Right atrium auricular region (tissue), 2 donors: ENCODE measurements around the gene CREBBP. TPM values are rescaled to one million over a fixed set of nuclear protein-coding genes. Genes with fewer than 3 reads are reported as not detected.

Experiments used
- DNase-seq: peaks from one replicate; pipeline ENCODE4 v3.0.0-alpha.2; 2019; ENCODE audit warnings: low spot score
- H3K27ac ChIP-seq, 2 donors: fragments of 200-600 bp; sonication (generic); 1 replicate in 1 of 2; 2 replicates in 1 of 2; pipeline ENCODE4 v1.5.1; 2016 to 2019
- H3K27me3 ChIP-seq, 2 donors: fragments of 200-600 bp; sonication (generic); one replicate each; pipeline versions ENCODE4 v1.5.1 to v1.6.0; 2017 to 2019
- H3K36me3 ChIP-seq: fragments of 200-600 bp; sonication (generic); one replicate; pipeline ENCODE4 v1.5.1; 2016
- H3K4me1 ChIP-seq, 2 donors: fragments of 200-600 bp; sonication (generic); one replicate each; pipeline versions ENCODE4 v1.5.1 to v1.6.0; 2017 to 2019
- H3K4me3 ChIP-seq, 2 donors: fragments of 200-600 bp; sonication (generic); 1 replicate in 1 of 2; 2 replicates in 1 of 2; pipeline ENCODE4 v1.5.1; 2017 to 2019; ENCODE audit warnings: mild to moderate bottlenecking in 1 of 2, moderate library complexity in 1 of 2
- H3K9me3 ChIP-seq, 2 donors: fragments of 200-600 bp; sonication (generic); one replicate each; pipeline ENCODE4 v1.5.1; 2019
- total RNA-seq, 2 donors: library from RNA; depleted of rRNA; stranded (reverse); fragments of >200 nt; gene quantifications; one replicate each; pipeline ENCODE4 v1.1.0, GENCODE V29; 2016
- TF ChIP-seq, protein P1 (sequence below), 2 donors: fragments of 200-600 bp; sonication (generic); IDR thresholded peaks; one replicate each; pipeline ENCODE4 v1.5.1; 2019; ENCODE audit warnings: antibody characterized with exemption in 2 of 2

The CREBBP gene
- total RNA-seq, 2 donors from 2014 or later = 38.3 to 54.3 TPM

DNA sequence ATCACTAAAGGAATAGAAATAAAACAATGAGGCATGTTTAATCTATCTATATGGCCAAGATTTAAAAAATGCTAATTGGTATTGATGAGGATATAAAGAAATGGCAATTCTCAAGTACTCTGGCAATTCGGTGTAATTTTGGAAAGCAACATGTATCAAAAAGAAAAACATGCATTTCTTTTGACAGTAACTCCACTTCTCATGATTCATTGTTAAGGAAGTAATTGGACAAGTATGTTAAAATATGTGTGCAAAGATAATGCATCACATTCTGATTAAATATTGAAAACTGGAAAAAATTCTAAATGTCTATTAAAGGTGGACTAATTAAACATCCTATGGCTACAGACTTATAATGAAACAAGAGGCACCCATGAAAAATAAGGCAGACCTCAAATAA lies 81.2 kb downstream of the CREBBP start:
- no peaks in the 10 kb centered on the region for H3K36me3 ChIP-seq
- H3K4me3 ChIP-seq = no peak overlapping the region
- no peaks in the 10 kb centered on the region for H3K9me3 ChIP-seq
- H3K4me1 ChIP-seq = peaks cover 0 to 43% of the 10 kb centered on the region in 2 donors
- DNase-seq = no peak
- H3K27ac ChIP-seq = no peak overlapping the region
- TF ChIP-seq, protein P1, sequence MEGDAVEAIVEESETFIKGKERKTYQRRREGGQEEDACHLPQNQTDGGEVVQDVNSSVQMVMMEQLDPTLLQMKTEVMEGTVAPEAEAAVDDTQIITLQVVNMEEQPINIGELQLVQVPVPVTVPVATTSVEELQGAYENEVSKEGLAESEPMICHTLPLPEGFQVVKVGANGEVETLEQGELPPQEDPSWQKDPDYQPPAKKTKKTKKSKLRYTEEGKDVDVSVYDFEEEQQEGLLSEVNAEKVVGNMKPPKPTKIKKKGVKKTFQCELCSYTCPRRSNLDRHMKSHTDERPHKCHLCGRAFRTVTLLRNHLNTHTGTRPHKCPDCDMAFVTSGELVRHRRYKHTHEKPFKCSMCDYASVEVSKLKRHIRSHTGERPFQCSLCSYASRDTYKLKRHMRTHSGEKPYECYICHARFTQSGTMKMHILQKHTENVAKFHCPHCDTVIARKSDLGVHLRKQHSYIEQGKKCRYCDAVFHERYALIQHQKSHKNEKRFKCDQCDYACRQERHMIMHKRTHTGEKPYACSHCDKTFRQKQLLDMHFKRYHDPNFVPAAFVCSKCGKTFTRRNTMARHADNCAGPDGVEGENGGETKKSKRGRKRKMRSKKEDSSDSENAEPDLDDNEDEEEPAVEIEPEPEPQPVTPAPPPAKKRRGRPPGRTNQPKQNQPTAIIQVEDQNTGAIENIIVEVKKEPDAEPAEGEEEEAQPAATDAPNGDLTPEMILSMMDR (IDR thresholded peaks at IDR 0.05) = no peak
- H3K27me3 ChIP-seq = no peaks in the 10 kb centered on the region

DNA sequence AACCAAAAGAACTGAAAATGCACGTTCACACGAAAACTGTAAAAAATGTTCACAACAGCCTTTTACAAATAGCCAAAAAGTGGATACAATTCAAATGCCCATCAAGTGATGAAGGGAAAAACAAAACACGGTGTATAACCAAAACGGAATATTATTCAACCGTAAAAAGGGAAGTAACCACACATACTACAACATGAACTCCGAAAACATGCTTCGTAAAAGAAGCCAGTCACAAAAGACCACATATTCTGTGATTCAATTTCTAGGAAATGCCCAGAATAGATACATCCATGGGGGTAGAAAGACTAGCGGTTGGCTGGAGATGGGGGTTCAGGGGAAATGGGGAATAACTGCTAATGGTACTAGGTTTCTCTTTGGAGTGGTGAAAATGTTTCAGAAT lies 81.7 kb downstream of the CREBBP start:
- TF ChIP-seq, protein P1 (IDR thresholded peaks at IDR 0.05) = no peak
- H3K27ac ChIP-seq = no peak overlapping the region
- H3K36me3 ChIP-seq = no peaks in the 10 kb centered on the region
- peaks cover 0 to 39% of the 10 kb centered on the region in 2 donors for H3K4me1 ChIP-seq
- DNase-seq = no peak
- H3K4me3 ChIP-seq = no peak overlapping the region
- H3K27me3 ChIP-seq = no peaks in the 10 kb centered on the region
- H3K9me3 ChIP-seq = no peaks in the 10 kb centered on the region

DNA sequence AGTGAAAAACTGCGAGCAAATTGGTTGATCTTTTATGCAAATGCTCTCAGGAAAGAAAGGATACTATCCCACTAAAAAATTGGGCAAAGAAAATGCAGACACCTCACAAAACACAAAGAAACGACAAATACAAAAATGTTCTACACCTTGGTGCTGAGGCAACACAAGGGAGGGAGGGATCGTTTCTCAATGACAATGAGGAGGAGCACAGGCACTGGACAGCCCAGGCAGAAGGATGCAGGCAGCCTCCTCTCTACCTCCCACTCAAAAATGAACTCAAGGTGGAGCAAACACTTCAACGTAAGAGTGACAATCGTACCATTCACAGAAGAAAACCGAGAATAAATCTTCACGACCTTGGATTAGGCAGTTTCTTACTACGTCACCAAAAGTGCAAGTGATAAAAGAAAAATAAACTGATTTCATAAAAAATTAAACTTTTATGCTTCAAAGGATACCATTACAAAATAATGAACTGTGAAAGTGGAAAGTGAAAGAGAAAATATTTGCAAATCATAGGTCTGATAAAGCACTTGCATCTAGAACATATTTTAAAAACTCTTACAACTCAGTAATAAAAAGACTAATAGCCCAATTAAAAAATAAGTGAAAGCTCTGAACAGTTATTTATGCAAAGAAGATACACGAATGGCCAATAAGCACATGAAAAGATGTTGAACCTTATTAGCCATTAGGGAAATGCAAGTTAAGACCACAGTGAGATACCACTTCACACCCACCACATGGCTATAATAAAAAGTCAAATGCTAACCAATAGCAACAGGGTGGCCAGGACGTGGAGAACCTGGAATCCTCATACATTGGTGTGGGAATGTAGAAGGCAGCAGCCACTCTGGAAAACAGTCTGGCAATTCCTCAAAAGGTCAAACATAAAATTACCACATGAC lies 82.4 kb downstream of the CREBBP start:
- Histone ChIP-seq H3K4me1 (peaks cover 0 to 43% of the 10 kb centered on the region in 2 donors), H3K27ac (no peak overlapping the region), H3K36me3 (no peaks in the 10 kb centered on the region), H3K9me3 (no peaks in the 10 kb centered on the region), H3K27me3 (no peaks in the 10 kb centered on the region), H3K4me3 (no peak overlapping the region)
- DNase-seq = no peak
- TF ChIP-seq, protein P1 (IDR thresholded peaks at IDR 0.05) = no peak

DNA sequence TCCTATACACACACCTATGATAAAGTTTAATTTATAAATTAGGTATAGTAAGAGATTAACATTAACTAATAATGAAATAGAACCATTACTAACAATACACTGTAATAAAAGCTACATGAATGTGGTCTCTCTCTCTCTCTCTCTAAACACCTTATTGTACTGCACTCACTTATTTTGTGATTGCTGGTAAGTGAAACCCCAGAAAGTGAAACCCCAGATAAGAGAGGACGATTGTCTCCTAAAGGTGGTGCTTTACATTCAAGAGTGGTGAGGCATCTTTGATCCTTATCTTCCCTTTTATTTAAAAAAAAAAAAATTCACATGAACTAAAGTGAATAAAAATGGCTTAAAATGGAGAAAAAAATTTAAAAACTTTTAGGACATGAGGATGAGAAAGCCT lies 83.0 kb downstream of the CREBBP start:
- no peak overlapping the region for H3K4me3 ChIP-seq

DNA sequence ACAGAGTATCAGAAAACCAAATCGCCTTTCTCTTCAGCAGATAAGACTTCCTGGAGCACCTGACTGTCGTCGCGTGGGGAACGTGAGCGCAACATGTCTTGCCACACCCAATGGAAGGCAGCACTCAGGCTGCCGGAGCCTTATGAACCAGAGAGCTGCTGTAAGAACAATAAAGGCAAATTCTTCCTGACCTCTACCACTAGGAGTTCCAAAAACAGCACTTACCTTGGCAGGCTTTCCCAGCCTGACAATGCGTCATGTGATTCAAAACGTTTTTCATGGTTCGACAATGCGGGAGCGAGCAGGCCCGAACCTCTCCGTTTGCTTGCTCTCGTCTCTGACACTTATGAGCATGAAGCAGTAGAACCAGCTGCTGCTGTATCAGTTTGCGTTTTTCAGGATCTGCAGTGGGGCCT lies 87.3 kb downstream of the CREBBP start:
- Histone ChIP-seq H3K9me3 (no peaks in the 10 kb centered on the region), H3K36me3 (peaks cover 35% of the 10 kb centered on the region), H3K4me1 (peaks cover 0 to 34% of the 10 kb centered on the region in 2 donors), H3K27me3 (no peaks in the 10 kb centered on the region), H3K27ac (peak overlapping the region; percentile 60 to 70), H3K4me3 (no peak overlapping the region)
- DNase-seq = peak; percentile 67
- TF ChIP-seq, protein P1 (IDR thresholded peaks at IDR 0.05) = peak in 1 of 2 donors; percentile 32

More for the DNA sequence above, 83.0 kb downstream of the CREBBP start:
- no peaks in the 10 kb centered on the region for H3K27me3 ChIP-seq
- TF ChIP-seq, protein P1 (IDR thresholded peaks at IDR 0.05) = no peak
- no peak overlapping the region for H3K27ac ChIP-seq
- DNase-seq = no peak
- H3K4me1 ChIP-seq = peaks cover 0 to 50% of the 10 kb centered on the region in 2 donors
- H3K36me3 ChIP-seq = peaks cover 4% of the 10 kb centered on the region
- no peaks in the 10 kb centered on the region for H3K9me3 ChIP-seq
